Activated CD8-positive, alpha-beta memory T cell treated with anti-CD3 and anti-CD28 coated beads, Interleukin-2, amount 50 U/mL, for 1 hour (primary cell): ENCODE data around the gene POLRMT.
A peak's percentile ranks its signal among the peaks of the same experiment; 100 is the strongest.
"Not testable (repeated sequence)": the region's sequence is repeated elsewhere in the genome, so short reads cannot be mapped to it uniquely, and the experiment has no call there.

ENCODE experiments used
- DNase-seq: peaks from one replicate; pipeline ENCODE4 v3.0.0-alpha.2; 2020; ENCODE audit errors: extremely low read depth

The POLRMT gene

DNA sequence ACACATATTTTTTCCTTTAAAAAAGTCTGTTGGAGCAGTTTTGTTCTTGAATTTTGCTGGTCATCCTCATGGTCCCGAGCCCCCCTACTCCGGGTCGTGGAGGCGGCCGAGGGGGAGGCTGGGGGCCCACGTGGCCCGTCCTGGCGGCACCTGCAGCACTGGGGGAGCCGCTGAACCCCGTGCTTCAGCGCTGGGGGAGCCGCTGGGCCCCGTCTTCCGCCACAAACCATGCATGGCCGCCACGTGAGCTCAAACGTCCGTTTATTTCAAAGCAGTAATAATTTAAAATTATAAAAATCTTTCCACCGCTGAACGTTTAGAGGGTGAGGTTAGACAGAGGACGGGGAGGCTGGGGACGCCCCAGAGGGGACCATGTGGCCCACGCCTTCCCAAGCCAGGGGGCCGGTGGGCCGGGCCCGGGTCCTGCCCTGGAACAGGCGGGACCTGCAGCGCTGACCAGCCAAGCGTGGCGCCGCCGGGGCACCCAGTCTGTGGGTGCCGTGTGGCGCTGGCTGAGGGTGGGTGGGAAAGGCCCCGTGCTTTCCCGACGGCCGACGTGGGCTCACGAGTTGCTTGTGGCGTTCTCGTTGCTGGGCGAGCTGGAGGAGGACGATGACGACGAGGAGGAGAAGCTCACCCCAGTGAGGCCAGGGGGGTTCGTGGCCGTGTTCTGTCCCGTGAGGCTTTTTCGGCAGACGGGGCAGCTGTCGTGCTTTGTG, 14.4 kb upstream of the POLRMT start:
- no peak for DNase-seq

DNA sequence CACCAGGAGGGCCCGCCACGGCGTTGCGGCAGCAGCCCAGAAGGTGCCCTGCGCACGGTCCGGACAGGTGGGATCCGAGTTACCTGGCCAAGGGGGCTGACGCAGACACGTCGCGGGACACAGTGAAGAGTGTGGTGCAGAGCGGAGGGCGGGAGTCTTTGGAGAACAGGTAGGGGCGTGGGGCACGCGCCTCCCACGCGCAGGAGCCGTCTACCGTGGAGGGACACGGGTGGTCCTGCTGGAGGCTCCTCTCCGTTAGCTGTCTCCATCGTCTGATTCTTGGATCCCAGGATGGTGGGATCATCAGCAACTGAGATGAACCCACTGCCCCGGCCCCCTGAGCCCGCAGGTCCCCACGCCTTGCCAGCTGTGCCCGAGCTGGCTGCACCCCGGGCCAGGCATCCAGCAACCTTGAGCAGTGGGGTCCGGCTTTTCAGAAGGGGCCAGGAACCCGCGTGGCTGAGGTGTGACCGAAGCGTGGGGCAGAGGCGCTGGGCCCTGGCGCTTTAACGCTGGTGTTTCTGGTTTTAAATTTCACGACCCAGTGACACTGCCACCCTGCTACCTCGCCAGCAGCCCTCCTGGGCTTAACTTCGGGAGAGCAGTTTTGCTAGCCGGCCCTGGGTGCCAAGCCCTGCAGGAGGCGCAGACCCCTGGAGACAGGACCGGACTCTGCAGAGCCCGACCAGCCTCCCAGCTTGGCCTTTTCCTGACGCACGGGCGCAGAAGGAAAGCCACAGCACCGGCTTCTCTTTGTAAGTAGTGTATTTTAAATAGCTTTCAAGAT, 13.6 kb upstream of the POLRMT start:
- DNase-seq, result no peak

DNA sequence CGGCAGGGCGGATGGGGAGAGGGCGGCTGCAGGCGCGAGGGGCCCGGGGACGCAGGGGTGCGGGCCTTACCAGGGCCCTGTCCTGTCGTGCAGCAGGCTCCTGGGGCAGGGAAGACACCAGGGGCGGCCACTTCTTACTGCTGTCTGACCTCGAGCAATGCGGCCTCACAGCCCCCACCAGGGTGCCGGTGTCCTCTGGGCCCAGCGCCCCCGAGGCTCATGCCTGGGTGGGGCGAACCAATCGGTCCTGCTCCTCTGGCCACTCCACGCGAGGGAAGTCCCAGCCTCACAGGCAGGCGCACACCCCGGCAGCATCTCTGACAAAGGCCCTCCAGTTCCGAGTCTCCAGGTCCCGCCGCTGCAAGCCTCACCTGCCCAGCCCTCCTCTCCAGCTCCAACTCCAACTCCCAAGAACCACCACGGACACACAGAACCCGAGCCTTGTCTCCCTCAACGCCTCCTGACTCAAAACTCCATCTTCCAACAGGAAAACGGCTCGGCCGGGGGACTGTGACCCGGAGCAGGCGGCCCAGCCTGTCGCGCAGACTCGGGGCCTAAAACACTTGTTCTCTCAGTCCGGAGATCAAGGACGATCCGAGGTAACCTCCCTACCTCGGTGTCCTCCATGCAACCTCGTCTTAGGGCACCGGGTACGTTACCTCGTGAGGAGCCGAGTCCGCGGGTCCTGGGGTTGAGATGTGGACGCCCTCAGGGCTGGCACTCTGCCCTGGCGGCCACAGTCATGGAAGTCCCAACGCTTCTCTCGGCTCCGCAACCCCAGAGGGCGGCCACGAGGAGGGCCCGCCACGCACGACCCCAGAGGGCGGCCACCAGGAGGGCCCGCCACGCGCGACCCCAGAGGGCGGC, 12.8 kb upstream of the POLRMT start:
- DNase-seq, result no peak

GRCh38 chr19:644789-645188, 11.5 kb upstream of the POLRMT start:
- no peak for DNase-seq

DNA sequence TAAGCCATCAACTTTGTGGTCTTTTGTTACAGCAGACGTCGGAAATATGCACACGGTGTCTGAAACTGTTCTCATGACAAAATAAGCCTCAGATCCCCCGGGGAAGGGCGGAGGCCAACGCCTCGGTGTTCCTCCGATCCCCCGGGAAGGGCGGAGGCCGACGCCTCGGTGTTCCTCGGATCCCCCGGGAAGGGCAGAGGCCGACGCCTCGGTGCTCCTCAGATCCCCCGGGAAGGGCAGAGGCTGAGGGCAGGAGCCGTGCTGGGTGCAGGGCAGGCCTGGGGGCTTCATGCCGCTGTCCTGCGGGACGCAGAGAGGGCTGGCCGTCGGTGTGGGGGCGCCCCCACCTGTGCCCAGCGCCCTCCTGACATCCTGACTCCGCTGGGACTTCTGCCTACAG, 11.0 kb upstream of the POLRMT start:
- DNase-seq, result no peak

GRCh38 chr19:643736-644135, 10.4 kb upstream of the POLRMT start:
- DNase-seq, result no peak

DNA sequence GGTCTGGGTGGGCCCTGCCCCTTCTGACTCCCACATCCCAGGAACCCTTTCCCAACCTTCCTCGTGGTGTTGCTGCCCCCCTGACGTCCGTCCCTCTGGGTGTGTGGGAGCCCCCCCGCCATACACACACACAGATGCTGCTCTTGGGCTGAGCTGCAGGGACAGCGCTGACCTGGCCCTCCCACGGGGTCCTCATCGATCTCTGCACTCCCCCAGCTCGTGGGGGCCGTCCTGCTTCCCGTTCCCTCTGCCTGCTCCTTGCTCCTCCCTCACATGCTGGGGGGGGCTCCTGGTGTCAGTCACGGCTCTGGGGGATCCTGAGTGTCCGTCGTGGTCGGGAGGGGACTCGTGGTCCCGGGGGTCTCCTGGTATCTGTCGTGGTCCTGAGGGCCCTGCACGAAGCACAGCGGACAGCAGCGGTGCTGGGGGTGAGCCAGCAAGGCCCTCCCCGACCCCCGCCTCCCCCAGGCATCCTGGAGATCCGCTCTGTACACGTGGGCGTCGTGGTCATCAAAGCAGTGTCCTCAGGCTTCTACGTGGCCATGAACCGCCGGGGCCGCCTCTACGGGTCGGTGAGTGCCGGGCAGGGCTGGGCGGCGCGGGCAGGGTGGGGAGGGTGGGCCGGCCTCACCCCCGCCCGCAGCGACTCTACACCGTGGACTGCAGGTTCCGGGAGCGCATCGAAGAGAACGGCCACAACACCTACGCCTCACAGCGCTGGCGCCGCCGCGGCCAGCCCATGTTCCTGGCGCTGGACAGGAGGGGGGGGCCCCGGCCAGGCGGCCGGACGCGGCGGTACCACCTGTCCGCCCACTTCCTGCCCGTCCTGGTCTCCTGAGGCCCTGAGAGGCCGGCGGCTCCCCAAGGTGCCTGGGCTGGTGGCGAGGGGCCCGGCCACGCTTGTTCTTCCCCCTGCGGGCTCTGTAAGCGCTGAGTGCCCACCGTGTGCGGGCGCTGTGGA, 9.7 kb upstream of the POLRMT start:
- no peak for DNase-seq

DNA sequence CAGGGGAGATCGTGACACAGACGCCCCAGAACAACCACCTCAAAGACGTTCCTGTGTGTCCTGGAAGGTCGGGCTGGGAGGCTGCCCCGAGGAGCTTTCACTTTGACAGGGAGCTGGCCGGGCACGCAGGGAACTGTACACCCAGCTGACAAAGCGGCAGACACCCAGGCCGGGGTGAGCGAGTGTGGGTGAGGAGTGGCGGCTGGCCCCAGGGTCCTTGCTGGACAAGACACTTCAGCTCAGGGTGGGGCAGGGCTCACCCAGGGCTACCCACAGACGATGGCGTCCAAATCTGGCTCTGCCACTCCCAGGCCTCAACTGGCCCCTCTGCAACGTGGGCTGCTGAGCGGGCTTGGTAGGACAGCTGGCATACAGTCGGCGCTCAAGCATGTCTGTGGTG, 8.4 kb upstream of the POLRMT start:
- no peak for DNase-seq

GRCh38 chr19:640606-641189, 7.4 kb upstream of the POLRMT start:
- no peak for DNase-seq

GRCh38 chr19:640161-640558, 6.8 kb upstream of the POLRMT start:
- DNase-seq, result no peak

DNA sequence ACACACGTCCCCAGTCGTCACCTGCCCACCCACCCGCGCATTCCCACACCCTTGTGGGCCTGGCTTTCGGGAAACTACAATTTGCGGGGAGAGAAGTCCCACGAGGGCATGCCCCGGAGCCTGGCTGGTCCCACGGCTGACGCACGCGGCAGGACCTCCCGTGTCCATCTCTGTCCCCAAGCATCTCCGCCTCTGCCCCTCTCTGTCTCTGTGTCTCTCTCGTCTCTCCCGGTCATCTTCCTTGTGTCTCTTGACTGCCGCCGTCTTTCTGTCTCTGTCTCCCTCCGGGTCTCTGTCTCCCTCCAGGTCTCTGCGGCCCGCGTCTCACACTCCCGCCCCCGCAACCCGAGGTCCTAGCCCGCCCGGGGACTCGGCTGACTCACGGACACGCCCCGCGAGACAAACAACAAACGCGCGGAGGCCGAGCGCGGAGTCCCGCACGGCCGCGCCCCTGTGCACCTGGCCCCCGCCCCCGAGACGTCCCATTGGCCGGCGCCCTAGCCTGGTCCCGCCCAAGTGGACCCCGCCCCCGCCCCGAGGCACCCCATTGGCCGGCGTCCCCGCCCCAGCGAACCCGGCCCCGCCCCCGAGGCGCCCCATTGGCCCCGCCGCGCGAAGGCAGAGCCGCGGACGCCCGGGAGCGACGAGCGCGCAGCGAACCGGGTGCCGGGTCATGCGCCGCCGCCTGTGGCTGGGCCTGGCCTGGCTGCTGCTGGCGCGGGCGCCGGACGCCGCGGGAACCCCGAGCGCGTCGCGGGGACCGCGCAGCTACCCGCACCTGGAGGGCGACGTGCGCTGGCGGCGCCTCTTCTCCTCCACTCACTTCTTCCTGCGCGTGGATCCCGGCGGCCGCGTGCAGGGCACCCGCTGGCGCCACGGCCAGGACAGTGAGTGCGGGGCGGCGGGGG, 6.2 kb upstream of the POLRMT start, which contains the start of gene FGF22:
FGF22 (plus strand) TSS at position 627 of the 908 bp plus-strand sequence; CDS start at position 674, 47 bp downstream.
- DNase-seq, result peak; percentile 78

DNA sequence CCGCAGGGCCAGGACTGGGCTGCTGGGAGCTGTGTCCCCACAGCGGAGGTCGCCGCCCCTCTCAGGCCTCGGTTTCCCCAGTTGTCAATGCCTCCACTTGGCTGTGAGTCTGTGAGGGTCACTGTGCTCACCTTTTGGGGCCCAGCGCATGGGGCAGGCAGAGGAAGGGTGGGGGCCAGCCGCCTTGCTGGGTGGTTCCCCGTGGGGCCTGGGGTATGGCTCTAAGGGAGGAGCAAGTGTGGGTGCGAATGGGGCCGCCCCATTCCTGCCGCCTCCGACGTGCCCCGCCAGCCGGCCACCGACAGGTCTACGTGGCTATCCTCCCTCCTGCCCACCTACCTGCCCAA, 5.5 kb upstream of the POLRMT start:
- DNase-seq, result no peak

- no peak for DNase-seq
Measured at GRCh38 chr19:634975-635652, 1.8 kb upstream of the POLRMT start.

DNA sequence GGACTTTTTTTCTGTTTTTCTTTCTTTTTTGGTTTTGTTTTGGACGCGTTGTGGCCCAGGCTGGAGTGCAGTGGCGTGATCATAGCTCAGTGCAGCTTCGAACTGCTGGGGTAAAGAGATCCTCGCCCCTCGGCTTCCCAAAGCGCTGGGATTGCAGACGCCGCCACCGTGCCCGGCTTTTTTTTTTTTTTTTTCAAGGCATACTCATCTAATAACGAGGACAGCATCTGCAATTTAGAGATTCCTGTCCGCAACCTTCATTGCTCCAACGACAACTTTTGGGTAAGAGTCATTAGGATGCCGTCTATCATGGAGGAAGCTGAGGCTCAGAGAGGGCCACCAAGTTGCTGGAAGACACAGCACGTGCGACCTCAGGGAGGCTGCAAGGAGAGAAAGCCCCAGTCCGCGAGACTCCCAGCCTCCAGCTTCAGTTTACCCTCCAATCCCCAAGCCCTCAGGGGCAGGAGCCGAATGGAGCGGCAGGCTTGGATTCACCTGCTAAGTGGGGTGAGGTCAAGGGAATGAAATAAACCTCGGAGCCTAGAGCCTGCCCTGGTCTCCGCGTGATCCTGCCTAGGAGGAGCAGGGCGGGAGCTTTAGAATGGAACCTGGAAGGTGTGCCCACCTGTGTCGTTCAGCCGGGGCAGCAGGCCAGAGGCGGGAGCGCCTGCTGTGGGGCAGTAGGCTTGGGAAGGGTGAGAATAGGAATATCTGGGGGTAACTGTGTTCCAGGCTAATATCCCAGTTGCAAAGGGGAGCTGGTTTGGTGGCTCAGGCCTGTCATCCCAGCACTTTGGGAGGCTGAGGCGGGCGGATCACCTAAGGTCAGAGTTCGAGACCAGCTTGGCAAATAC, 676 bp upstream of the POLRMT start:
- DNase-seq, result no peak

DNA sequence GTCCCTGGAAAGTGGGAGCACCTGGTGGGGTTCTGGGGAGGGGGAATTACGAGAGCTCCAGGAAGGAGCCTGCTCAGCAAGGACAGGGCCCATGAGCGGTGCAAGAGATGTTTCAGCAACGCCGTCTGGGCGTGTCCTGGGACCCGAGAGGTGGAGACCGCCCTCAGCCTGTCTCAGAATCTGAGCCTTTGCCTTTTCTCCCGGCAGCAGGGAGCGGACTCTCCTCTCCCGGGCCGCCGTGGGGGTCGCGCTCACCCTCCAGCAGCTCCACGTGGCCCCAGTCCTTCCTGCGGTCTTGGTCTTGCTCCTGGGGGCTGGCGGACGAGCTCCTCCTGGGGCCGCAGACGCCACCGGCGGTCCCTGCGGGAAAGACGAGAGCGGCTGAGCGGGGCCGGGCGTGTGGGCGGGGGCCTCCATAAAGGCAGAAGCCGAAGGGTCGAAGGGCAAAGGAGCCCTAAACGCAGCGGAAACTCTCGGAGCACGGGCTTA, 714 bp downstream of the POLRMT start:
- no peak for DNase-seq

DNA sequence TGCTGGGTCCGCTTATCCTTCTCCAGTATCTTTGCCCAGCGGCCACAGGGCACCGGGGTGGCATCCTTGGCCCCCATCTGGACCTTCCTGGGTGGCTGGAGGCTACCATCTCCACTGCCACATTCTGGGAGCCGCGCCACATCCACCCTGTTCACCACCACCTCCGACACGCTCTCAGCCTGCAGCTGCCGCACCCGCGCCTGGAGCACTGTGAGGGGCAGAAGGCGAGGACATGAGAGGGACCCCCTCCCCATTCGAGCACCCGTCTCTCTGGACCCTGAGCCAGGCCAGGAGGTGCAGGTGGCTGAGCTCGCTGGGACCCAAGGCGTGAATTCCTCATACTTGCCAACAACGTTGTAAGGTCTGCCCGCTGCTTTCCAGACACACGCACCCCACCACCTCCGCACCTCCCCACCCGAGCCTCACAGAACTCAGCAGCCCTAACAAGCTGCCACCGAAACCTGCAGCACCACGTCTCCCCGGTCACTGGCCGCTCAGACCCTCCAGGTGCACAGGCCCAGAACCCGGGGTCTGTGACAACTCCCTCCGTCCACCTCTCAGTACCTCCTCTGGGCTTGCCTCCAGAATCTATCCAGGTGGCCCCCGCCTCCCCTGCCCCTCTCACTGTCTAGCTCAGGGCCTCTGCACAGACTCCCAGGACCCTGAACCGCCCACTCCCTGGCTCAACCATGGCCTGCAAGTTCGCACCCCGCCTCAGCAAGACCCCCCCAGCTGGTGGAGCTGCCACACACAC, 3.2 kb downstream of the POLRMT start:
- DNase-seq, result no peak

- not testable (repeated sequence) for DNase-seq
Measured at GRCh38 chr19:629515-629914, 3.8 kb downstream of the POLRMT start.
